HG03342 (cell line): ENCODE results near the gene DTNB.
"Not testable (repeated sequence)": the region's sequence is repeated elsewhere in the genome, so short reads cannot be mapped to it uniquely, and the experiment has no call there.

ENCODE experiments used
- ATAC-seq: cut with Tn5 transposase; IDR thresholded peaks from one replicate; pipeline ENCODE4 v1.9.1; 2021; ENCODE audit warnings: mild to moderate bottlenecking, moderate library complexity; ENCODE audit not compliant: unreplicated experiment

The DTNB gene

GRCh38 chr2:25673300-25674076, at the start of gene DTNB:
Gene DTNB (minus strand): TSS chr2:25673577. CDS start chr2:25652660, 20,917 bp downstream.
- peak; percentile 61 for ATAC-seq

DNA sequence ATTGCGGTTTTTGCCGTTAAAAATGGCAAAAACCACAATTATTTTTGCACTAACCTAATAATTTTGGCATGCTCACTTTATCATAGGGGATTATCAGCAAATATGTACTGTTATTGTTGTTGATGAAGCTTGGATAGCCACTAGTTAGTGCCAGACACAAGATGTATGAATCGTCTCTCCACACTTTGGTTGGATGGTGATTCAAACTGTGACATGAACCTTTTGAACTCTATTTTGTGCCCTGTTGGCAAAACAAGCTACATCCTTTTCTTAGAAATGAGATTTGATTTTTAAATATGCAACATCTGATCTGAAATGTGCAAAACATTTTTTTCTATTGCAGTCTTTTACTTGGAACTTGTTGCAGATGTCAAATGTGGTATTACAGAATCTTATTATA, 48.8 kb upstream of the DTNB start:
- no peak for ATAC-seq

GRCh38 chr2:25720575-25720974, 47.2 kb upstream of the DTNB start:
- no peak for ATAC-seq

DNA sequence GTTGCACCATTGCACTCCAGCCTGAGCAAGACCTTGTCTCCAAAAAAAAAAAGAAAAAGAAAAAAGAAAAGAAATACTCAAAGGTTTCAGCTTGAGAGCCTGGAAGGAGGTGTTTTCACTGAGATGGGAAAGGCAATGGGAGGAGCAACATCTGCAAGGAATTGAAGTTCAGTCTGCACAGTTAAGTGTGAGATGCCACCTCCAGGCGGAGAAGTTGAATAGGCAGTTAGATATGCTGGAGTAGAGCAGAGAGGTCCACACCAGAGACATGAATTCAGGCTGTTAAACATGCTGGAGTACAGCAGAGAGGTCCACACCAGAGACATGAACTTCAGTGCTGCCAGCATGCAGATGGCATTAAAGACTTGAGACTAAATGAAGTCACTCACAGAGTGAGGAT, 41.4 kb upstream of the DTNB start:
- no peak for ATAC-seq

- ATAC-seq, result no peak
These were observed 39.1 kb upstream of the DTNB start for GRCh38 chr2:25712455-25712854.

DNA sequence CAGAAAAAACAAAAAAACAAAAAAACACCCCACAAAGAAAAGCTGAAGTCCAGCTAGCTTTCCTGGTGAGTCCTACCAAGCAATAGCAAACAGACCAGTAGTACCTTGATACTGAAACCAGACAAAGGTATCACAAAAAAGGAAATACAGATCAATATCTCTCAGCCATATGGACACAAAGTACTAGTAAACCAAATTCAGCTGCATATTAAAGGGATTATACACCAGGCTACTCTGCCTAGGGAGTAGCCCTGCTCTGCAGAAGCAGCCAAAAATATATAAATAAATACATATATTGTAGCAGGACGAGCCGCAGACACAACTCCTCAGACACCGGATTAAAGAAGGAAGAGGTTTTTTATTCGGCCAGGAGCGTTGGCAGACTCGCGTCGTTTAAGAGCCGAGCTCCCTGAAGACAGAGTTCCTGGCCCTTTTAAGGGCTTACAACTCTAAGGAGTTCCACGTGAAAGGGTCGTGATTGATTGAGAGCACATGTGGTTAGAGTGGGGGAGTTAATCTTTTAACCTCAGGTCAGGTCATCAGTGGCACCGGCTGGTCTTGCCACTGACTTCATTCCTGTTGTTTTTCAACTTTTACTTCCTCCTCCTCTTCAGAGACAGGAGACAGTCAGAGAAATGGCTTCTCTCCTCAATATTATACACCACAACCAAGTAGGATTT, 38.4 kb upstream of the DTNB start:
- no peak for ATAC-seq

DNA sequence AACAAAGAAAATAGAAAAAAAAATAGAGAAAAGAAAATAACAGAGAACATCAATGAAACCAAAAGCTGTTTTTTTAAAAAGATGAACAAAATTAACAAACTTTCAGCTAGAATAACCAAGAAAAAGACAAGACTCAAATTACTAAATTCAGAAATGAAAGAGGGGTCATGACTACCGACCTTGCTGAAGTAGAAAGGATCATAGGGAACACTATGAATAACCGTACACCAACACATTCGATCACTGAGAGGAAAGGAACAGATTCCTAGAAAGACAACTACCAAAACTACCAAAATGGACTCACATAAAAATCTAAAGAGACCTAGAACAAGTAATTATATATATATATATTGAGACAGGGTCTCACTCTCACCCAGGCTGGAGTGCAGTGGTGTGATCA, 37.4 kb upstream of the DTNB start:
- no peak for ATAC-seq

DNA sequence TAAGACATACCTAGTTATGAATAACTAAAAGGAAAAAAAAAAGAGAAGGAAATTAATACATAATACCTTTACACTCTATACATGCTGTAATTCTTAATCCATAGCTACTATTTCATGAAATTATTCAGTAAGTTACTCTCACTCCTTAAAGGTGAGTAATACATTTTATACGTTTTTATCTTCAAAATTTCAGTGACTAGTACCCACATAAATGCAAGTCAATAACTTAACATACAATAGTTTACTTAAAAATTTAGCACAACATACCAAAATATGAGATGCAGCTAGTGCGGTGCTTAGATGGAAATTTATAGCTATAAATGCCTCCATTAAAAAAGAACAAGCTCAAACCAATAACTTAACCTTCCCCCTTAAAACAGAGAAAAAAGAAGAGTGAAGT, 36.0 kb upstream of the DTNB start:
- no peak for ATAC-seq

DNA sequence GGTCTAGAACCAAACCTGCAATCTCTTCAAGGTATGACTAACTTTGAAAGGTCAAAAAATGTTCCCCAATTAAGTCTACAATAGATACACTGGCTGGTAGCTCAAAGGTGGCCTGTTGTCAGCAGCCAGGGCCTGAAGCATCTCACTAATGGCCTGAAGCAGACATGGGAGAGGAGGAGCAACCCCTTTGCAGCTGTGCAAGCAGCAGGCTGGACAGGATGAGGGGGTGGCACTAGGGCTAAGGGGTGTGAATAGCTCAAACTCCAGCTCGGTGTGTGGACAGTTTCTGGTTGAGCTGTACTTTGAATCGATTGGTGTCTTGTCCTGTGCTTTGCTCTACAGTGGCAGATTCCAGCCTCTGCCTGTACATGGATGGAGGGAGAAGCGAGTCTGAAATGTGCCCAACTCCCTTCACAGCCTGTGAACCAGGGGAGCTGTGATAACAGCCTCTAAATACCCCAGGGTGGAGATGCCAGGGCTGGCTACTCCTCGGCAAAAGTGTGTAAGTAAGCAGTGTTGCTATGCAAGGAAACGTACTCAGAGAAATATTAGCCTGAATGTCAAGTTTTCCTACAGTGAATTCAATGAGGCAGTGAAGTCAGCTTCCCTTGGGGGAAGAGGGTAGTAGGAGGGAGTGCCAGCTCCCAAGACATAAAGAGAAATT, 34.7 kb upstream of the DTNB start:
- ATAC-seq, result no peak

- ATAC-seq, result not testable (repeated sequence)
These were observed 32.2 kb upstream of the DTNB start for GRCh38 chr2:25705575-25705974.

GRCh38 chr2:25701801-25702200, 28.4 kb upstream of the DTNB start:
- no peak for ATAC-seq

DNA sequence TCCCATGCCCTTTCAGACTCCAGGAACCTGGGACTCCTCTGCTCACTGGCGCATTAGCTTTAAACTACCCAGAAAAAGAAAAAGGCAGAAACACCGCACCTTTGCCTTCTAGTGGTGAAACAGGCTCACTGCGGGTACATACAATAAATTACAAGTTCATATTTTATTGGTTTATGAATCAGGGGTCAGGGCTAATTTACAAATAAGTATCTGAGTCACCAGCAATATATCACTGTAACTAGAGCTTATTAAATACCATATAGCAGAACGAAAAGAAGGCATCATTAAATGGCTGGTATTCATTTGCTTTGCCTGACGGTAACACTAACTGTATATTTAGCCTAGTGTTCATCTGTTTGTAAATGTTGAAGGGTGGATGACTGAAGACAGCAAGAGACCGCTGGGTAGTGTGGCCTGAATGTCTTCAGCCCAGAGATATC, 26.9 kb upstream of the DTNB start:
- ATAC-seq, result no peak

DNA sequence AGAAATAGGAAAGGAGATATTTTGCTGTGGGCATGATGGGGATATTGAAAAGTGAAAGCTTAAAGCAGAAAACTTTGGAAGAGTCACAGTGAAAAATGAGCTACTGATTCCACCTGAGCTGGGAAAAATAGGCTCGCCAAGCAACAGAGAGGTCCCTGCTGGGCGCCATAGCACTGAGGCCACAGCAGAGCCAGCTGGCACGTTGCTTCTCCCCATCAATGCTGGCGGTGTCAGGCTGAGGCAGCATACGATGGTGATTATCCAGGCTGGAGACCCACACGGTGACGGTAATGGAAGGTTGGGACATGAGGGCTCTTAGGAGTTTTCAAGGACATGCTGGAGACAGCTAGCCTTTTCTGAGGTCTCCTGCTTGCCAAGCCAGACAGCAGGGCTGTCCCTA, 25.8 kb upstream of the DTNB start:
- no peak for ATAC-seq

GRCh38 chr2:25698752-25699151, 25.4 kb upstream of the DTNB start:
- no peak for ATAC-seq

- ATAC-seq, result no peak
These were observed 24.4 kb upstream of the DTNB start for GRCh38 chr2:25697559-25698341.

DNA sequence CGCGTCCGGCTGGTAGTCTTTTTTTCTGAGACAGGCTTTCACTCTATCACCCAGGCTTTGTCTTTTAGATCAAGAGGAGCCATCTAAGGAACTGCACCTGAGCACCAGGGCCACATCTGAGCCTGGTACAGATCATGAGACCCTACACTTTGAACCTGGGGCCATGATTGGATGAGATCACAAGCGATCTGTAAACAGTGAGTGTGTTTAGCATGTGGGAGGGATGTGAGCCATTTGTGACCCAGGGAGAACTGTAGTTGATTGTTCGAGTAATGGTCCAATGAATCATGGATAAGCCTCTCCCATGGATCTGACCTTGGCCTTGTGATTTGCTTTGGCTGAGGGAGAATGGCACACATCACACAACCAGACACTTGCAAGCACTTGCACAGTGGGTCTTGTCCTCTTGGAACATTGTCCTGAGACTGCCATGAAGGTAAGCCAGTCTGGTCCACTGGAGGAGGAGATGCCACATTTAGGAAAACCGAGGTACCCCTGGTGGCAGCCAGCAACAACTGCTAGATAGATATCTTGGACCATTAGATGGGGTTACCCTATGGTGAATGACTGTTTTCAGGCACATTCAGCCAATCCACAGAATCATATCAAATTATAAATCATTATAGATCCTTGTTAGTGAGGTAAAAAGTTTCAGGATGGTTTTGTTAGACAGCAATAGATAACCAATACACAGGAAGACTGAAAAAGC, 19.5 kb upstream of the DTNB start:
- ATAC-seq, result no peak

DNA sequence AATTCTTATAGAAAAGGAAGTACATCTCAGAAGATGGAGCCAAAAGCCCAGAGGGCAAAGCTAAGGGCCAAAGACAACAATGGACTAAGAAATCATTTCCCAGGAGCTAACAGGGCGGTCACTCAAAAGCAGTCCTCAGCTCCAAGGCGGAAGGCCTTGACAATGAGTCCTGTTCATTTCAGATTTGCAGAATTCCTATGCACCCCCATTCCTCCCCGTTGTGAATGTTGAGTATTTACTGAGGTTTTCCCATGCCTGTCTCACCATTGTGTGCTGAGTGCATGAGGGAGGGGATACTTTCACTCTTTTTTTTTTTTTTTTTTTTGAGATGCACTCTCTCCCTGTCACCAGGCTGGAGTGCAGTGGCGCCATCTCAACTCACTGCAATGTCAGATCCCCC, 18.8 kb upstream of the DTNB start:
- ATAC-seq, result no peak

GRCh38 chr2:25690058-25690457, 16.7 kb upstream of the DTNB start:
- no peak for ATAC-seq

GRCh38 chr2:25688236-25688635, 14.9 kb upstream of the DTNB start:
- no peak for ATAC-seq

DNA sequence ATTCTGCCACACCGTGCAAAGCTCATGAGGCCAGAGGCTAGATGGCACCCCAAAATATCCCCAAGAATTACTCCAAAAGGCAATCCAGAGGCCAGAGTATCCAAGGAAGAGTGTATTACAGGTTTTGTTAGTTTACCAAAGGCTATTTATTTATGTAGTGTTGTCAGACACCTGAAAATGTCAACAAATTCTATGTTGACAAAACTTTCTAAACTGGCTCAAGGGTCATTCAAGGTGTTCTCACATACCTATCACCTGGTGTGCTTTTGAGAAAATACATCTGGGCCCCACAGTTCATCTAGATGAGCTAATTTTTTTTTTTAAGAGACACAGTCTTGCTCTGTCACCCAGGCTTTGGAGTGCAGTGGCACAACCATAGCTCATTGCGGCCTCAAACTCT, 12.4 kb upstream of the DTNB start:
- no peak for ATAC-seq
